Measurements from ENCODE around the gene TRIM10.

Gene TRIM10

DNA sequence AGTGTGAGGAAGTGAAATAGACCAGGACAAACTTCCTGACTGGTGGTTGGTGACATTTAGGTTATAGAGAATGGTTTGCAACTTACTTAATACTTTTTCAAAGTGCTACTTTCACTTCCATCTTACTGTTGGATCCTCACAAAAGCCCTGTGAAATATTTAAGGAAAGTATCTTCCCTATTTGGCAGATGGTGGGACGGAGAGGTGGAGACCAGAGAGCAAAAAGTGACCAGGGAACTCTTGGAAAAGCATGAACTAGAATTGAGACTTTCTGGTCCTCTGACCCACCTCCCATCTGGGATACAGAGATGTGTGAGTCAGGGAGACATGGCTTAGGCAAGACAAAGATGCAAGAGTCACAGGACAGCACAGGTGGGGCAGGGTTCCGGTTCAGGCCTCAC is 3.0 kb downstream of the TRIM10 start:
- H3K36me3 ChIP-seq (ENCODE audit: insufficient read depth, low read length), result no peaks in the 10 kb centered on the region
- no peak overlapping the region for H3K9ac ChIP-seq (ENCODE audit: low read depth, low read length)
- H3K4me2 ChIP-seq (ENCODE audit: low read length), result no peak overlapping the region
- no peaks in the 10 kb centered on the region for H3K9me3 ChIP-seq (replicated peaks; ENCODE audit: low read length)
- peaks cover 20% of the 10 kb centered on the region for H3K4me1 ChIP-seq (ENCODE audit: control insufficient read depth, insufficient read depth, low read length)
- H3K4me3 ChIP-seq (ENCODE audit: low read length), result no peak overlapping the region
- peaks cover 33% of the 10 kb centered on the region for H3K27me3 ChIP-seq (ENCODE audit: control insufficient read depth, insufficient read depth, low read length)

DNA sequence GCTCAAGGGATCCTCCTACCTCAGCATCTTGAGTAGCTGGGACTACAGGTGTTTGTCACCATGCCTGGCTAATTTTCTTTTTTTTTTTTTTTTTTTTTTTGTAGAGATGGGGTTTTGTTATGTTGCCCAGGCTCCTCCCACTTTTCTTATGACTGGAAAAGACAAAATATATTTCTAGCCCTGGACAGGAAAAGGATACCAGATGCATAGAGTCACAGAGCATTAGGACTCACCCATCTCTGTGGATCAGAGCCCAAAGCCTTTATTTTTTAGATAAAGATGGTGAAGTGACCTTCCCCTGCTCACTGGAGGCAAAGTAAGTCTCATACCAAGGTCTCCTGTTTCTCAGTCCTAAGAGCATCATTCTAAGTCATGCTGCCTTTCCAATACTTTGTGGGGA is 3.4 kb downstream of the TRIM10 start:
- no peak overlapping the region for H3K9ac ChIP-seq (ENCODE audit: low read depth, low read length)
- H3K9me3 ChIP-seq (replicated peaks; ENCODE audit: low read length), result no peaks in the 10 kb centered on the region
- no peaks in the 10 kb centered on the region for H3K36me3 ChIP-seq (ENCODE audit: insufficient read depth, low read length)
- H3K4me1 ChIP-seq (ENCODE audit: control insufficient read depth, insufficient read depth, low read length), result peaks cover 20% of the 10 kb centered on the region
- no peak overlapping the region for H3K4me2 ChIP-seq (ENCODE audit: low read length)
- no peak overlapping the region for H3K4me3 ChIP-seq (ENCODE audit: low read length)
- H3K27me3 ChIP-seq (ENCODE audit: control insufficient read depth, insufficient read depth, low read length), result peaks cover 36% of the 10 kb centered on the region

DNA sequence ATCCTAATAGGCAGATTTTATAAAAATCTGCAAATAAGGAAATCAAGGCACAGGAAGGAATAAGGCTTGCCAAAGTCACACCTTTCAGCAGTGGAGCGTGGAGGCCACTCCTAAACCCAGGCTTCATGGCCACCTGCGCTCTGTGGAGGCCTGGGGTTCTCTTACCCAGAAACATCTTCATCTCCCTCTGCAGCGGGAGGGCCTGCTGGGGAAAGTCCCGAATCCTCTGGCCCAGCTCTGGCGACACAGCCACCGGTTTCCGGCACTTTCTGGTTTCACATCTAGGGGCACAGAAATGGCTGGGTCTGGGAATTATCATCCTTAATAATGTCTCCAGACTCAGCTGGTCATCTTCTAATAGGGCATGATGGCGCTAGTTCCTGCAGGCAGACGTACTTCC is 4.2 kb downstream of the TRIM10 start:
- no peak overlapping the region for H3K9ac ChIP-seq (ENCODE audit: low read depth, low read length)
- no peak overlapping the region for H3K4me3 ChIP-seq (ENCODE audit: low read length)
- H3K36me3 ChIP-seq (ENCODE audit: insufficient read depth, low read length), result no peaks in the 10 kb centered on the region
- H3K27me3 ChIP-seq (ENCODE audit: control insufficient read depth, insufficient read depth, low read length), result peaks cover 39% of the 10 kb centered on the region
- H3K9me3 ChIP-seq (replicated peaks; ENCODE audit: low read length), result no peaks in the 10 kb centered on the region
- no peak overlapping the region for H3K4me2 ChIP-seq (ENCODE audit: low read length)
- H3K4me1 ChIP-seq (ENCODE audit: control insufficient read depth, insufficient read depth, low read length), result peaks cover 20% of the 10 kb centered on the region

DNA sequence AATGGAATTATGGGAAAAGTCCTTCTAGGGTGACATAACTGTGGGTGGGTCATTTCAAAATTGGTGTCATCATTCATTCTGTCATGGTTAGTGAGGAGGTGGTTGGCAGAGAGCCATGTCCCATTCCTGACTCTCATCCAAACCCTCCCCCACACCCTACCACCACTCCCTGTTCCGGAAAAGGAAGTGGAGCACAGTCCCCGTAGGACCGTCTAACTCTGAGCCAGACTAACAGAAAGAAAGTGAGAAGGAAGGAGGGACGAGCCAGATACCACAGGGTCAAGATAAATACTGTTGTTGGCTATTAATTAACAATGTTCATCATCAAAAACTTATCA is 4.8 kb downstream of the TRIM10 start:
- H3K27me3 ChIP-seq (ENCODE audit: control insufficient read depth, insufficient read depth, low read length), result peaks cover 44% of the 10 kb centered on the region
- H3K4me2 ChIP-seq (ENCODE audit: low read length), result peak overlapping the region; percentile 15
- peaks cover 20% of the 10 kb centered on the region for H3K4me1 ChIP-seq (ENCODE audit: control insufficient read depth, insufficient read depth, low read length)
- H3K9me3 ChIP-seq (replicated peaks; ENCODE audit: low read length), result no peaks in the 10 kb centered on the region
- H3K4me3 ChIP-seq (ENCODE audit: low read length), result no peak overlapping the region
- no peaks in the 10 kb centered on the region for H3K36me3 ChIP-seq (ENCODE audit: insufficient read depth, low read length)
- no peak overlapping the region for H3K9ac ChIP-seq (ENCODE audit: low read depth, low read length)

DNA sequence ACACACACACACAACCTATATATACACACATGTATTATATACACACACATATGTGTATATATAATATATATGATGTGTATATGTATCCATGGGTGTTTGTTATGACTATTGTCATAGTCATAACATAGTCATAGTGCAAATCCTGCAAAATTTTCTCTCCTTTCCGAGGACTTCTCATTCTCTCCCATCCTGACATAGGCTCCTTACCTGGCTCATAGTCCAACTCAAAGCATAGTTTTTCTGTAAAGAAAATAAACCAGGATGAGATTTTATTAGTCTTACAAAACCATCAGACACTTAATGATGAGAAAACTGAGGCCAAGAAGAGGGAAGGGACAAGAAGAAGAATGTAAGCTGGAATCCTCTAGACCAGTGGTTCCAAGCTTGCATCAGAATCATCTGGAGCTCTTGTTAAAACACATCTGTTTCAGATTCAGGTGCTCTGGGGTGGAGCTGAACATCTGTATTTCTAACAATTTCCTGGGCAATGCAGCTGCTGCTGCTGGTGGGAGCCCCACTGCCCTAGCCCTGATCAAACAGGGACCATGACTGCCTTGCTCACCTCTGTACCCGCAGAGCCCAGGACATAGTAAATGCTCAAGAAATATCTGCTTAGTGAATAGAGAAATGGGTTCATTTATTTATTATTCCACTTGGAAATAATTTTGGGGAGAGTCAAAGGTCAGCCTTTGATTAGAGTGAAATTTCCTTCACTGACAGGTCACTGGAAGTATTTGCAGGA is 5.3 kb downstream of the TRIM10 start:
- Histone ChIP-seq H3K4me2 (ENCODE audit: low read length) (no peak overlapping the region), H3K27me3 (ENCODE audit: control insufficient read depth, insufficient read depth, low read length) (peaks cover 43% of the 10 kb centered on the region), H3K9me3 (replicated peaks; ENCODE audit: low read length) (no peaks in the 10 kb centered on the region)

DNA sequence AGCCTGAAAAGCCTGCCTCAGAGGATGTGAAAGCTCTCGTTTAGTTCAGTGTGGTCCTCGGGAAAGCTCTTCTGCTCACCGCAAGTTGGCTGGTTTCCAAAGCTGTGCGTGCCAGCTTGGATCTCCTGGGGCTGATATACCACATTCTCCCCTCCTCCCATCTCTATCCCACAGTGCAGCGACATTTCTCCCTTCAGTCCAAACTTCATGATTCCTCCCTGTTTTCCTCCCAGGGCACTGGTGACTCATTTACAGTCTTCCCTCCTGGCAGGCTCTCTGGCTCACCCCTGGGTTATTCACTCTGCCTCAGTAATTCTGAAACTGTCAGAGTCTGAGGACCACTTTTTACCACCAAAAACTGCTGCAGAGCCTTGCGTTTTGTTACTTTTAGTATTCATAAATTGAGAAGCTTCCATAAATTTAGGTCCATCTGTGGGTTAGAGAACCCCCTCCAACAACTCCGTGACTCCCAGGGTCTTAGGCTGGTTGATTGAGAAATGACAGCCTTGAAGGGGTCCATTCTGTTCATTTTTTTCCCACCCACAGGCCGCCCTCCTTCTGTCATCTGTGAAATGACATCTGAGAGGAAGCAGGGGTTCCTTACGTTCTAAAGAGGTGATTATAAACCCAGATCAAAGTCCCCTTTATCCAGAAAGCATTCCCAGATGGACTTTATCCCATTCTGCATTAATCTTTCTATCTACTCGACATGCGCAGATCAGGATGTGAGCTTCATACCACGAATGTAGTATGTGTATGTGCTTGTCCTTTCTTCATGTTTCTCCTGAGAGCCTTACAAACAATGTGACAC is 6.1 kb downstream of the TRIM10 start:
- Histone ChIP-seq H3K9ac (ENCODE audit: low read depth, low read length) (no peak overlapping the region), H3K4me1 (ENCODE audit: control insufficient read depth, insufficient read depth, low read length) (peaks cover 20% of the 10 kb centered on the region), H3K4me3 (ENCODE audit: low read length) (no peak overlapping the region), H3K27me3 (ENCODE audit: control insufficient read depth, insufficient read depth, low read length) (peaks cover 50% of the 10 kb centered on the region), H3K9me3 (replicated peaks; ENCODE audit: low read length) (no peaks in the 10 kb centered on the region), H3K36me3 (ENCODE audit: insufficient read depth, low read length) (no peaks in the 10 kb centered on the region), H3K4me2 (ENCODE audit: low read length) (peak overlapping the region; percentile 53)

More for the DNA sequence above, 5.3 kb downstream of the TRIM10 start:
- Histone ChIP-seq H3K9ac (ENCODE audit: low read depth, low read length) (no peak overlapping the region), H3K4me1 (ENCODE audit: control insufficient read depth, insufficient read depth, low read length) (peaks cover 20% of the 10 kb centered on the region), H3K36me3 (ENCODE audit: insufficient read depth, low read length) (no peaks in the 10 kb centered on the region), H3K4me3 (ENCODE audit: low read length) (no peak overlapping the region)

DNA sequence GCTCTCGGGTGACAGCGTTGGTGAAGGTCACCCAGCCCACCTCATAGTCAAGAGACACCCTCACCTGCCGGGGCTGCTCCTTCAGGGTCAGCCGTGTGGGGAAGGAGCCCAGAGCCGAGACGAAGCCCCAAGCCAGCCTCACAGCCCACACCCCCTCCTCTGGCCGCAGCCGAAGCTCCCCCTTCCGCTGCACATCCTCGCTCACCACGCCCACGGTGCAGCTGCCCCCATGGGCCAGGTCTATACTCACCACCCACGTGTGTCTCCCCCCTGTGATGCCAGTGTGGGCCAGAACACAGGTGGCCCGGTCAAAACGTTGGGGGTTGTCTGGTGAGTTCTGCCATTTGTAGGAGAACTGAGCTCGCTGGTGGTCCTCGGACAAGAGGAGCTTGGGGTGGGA is 7.0 kb downstream of the TRIM10 start:
- Histone ChIP-seq H3K27me3 (ENCODE audit: control insufficient read depth, insufficient read depth, low read length) (peaks cover 51% of the 10 kb centered on the region), H3K4me2 (ENCODE audit: low read length) (no peak overlapping the region), H3K9me3 (replicated peaks; ENCODE audit: low read length) (no peaks in the 10 kb centered on the region)

DNA sequence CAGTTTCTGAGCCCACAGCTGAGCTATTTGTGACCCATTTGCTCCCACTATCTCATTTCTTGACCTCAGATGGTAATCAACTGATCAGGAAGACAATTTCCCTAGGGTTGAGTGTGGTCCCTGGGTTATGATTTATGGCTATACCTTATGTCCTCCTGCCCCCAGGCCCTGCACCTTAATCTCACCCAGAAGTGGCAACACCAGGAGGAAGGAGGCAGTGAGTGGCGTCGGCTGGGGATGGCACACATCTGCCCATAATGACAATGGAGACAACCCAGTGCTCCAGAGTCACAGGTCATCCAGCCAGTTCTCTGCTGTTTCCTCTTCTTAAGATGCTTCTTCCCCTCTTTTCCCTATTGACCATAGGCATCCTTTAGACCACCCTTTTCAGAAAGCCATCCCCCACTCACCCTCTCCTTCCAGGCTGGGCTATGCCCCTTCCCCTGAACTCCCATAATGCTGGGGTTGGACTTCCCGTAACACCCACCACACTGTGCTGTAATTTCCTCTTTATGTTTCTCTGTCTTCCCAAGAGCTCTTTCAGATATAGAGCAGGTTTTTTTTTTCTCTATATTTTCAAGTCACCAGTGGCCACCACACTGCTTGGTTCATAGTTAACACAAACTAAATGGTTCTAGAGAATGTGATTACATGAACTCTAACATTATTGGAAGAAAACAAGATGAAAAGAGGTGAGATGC is 8.0 kb downstream of the TRIM10 start:
- H3K9ac ChIP-seq (ENCODE audit: low read depth, low read length), result no peak overlapping the region
- H3K4me2 ChIP-seq (ENCODE audit: low read length), result no peak overlapping the region
- H3K4me3 ChIP-seq (ENCODE audit: low read length), result no peak overlapping the region
- H3K9me3 ChIP-seq (replicated peaks; ENCODE audit: low read length), result no peaks in the 10 kb centered on the region
- peaks cover 20% of the 10 kb centered on the region for H3K4me1 ChIP-seq (ENCODE audit: control insufficient read depth, insufficient read depth, low read length)
- H3K27me3 ChIP-seq (ENCODE audit: control insufficient read depth, insufficient read depth, low read length), result peaks cover 43% of the 10 kb centered on the region
- H3K36me3 ChIP-seq (ENCODE audit: insufficient read depth, low read length), result no peaks in the 10 kb centered on the region

More for the DNA sequence above, 7.0 kb downstream of the TRIM10 start:
- no peaks in the 10 kb centered on the region for H3K36me3 ChIP-seq (ENCODE audit: insufficient read depth, low read length)
- no peak overlapping the region for H3K9ac ChIP-seq (ENCODE audit: low read depth, low read length)
- peaks cover 20% of the 10 kb centered on the region for H3K4me1 ChIP-seq (ENCODE audit: control insufficient read depth, insufficient read depth, low read length)
- H3K4me3 ChIP-seq (ENCODE audit: low read length), result no peak overlapping the region

DNA sequence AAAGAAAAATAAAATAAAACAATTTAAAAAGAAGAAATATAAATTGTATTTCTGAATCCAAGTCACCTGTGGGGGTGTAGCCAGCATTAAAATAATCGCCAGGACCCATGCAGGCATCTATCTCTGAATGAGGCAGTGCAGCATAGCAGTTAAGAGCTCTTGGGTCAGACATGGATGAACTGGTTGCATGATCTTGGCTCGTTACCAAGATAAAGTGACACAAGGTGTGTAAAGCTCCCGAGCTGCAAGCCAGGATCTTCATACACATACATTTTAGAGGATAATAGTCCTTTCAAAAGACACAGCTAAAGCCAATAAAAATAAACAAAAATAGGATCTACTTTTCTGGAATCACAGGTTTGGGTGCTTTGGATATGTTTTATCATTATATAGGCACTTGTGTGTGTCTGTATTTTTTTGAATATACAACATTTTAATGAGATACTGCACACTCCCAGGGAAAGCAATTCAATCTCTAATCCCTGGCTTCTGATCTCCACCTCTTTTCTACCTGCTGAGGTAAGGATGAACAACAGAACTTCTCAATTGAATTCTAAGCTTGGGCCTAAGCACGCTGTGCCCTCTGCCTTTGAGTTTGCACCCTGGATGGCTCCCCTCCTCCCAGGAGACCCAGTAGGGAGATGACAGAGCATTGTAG is 8.9 kb downstream of the TRIM10 start:
- Histone ChIP-seq H3K4me2 (ENCODE audit: low read length) (no peak overlapping the region), H3K9me3 (replicated peaks; ENCODE audit: low read length) (no peaks in the 10 kb centered on the region), H3K36me3 (ENCODE audit: insufficient read depth, low read length) (no peaks in the 10 kb centered on the region), H3K4me3 (ENCODE audit: low read length) (no peak overlapping the region), H3K27me3 (ENCODE audit: control insufficient read depth, insufficient read depth, low read length) (peaks cover 50% of the 10 kb centered on the region), H3K4me1 (ENCODE audit: control insufficient read depth, insufficient read depth, low read length) (peaks cover 20% of the 10 kb centered on the region), H3K9ac (ENCODE audit: low read depth, low read length) (no peak overlapping the region)

DNA sequence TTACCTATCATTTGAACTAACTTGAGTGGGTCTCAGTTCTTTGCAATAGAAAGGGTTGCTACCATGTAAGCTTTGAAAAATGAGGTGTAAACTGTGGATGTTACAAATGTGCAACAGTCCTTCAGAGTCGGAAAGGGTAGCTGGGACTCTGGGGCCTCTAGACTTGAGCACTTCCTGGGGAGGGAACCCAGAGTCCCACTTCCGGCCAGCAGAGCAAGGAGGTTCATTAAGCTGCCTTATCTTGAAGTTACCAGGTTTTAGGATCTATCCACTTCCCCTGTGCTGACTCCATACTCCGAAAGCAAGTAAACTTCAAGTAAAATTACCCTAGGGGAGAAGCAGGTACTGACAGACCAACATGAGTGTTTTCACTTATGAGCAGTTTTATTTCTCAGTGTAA is 9.4 kb downstream of the TRIM10 start:
- Histone ChIP-seq H3K4me1 (ENCODE audit: control insufficient read depth, insufficient read depth, low read length) (peaks cover 20% of the 10 kb centered on the region), H3K9ac (ENCODE audit: low read depth, low read length) (no peak overlapping the region), H3K36me3 (ENCODE audit: insufficient read depth, low read length) (no peaks in the 10 kb centered on the region), H3K4me3 (ENCODE audit: low read length) (no peak overlapping the region), H3K9me3 (replicated peaks; ENCODE audit: low read length) (no peaks in the 10 kb centered on the region), H3K27me3 (ENCODE audit: control insufficient read depth, insufficient read depth, low read length) (peaks cover 56% of the 10 kb centered on the region), H3K4me2 (ENCODE audit: low read length) (no peak overlapping the region)

DNA sequence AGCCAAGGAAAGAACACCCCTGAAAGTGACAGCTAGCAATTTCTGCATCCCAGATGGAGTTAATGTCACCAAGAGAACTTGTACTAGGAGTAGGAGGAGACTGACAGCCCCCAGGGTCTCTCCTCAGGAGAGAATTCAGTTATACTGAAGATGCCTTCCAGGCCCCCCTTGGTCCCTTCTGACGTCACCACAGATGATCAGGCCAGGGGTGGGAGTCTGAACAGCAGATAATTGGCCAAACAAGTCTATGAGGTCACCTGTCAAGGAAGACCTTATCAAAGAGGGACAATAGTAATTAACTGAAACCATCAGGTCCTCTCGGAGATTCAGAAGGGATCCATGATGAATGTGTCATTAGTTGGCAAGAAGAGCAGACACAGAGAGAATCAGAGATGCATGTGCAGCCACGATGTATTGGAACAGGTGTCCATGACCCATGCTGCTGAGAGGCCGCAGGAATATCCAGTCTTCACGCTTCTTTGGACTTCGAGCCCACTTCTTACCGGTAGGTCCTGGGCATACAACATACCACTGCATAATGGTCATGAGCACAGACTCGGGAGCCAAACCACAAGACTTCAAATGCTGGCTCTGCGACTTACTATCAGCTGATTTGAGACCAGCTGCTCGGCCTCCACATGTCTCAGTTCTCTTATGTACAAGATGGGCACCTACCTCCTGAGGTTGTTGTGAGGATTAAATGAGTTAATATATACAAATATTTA is 10.2 kb downstream of the TRIM10 start:
- peaks cover 13% of the 10 kb centered on the region for H3K4me1 ChIP-seq (ENCODE audit: control insufficient read depth, insufficient read depth, low read length)
- H3K9ac ChIP-seq (ENCODE audit: low read depth, low read length), result no peak overlapping the region
- no peaks in the 10 kb centered on the region for H3K9me3 ChIP-seq (replicated peaks; ENCODE audit: low read length)
- H3K27me3 ChIP-seq (ENCODE audit: control insufficient read depth, insufficient read depth, low read length), result peaks cover 59% of the 10 kb centered on the region
- no peak overlapping the region for H3K4me2 ChIP-seq (ENCODE audit: low read length)
- no peaks in the 10 kb centered on the region for H3K36me3 ChIP-seq (ENCODE audit: insufficient read depth, low read length)
- no peak overlapping the region for H3K4me3 ChIP-seq (ENCODE audit: low read length)
